H1 (cell line): Measurements from ENCODE around the gene TMEM147. TPM values are rescaled to one million over a fixed set of nuclear protein-coding genes. Genes with fewer than 3 reads are reported as not detected.

Experiments used
- ASH2L ChIP-seq: fragments of 200-600, 300-600 bp; sonication (generic); IDR thresholded peaks from one replicate; pipeline ENCODE4 v1.7.1; 2017; ENCODE audit warnings: low read length
- GTF2F1 ChIP-seq: IDR thresholded peaks from 2 replicates; pipeline ENCODE4 v1.6.1; 2012; ENCODE audit warnings: low read depth, low read length, improper control_type of control experiment, borderline replicate concordance
- HDAC2 ChIP-seq, 2 experiments: fragments of 300-600 bp in 1 of 2; sonication (generic) in 1 of 2; IDR thresholded peaks; 2 replicates each; pipeline ENCODE4 v1.6.1; 2011 to 2012; ENCODE audit warnings: low read depth in 2 of 2, low read length in 2 of 2, mild to moderate bottlenecking in 2 of 2, moderate library complexity in 2 of 2, borderline replicate concordance in 1 of 2, inconsistent platforms in 1 of 2
- RNF2 ChIP-seq: fragments of 200-900, 300-1000 bp; sonication (generic); IDR thresholded peaks from 2 replicates; pipeline ENCODE4 v1.7.1; 2016; ENCODE audit warnings: borderline replicate concordance, low read depth, mild to moderate bottlenecking, antibody characterized with exemption, low read length; ENCODE audit not compliant: poor library complexity, severe bottlenecking; ENCODE audit errors: missing control alignments
- SIRT6 ChIP-seq: IDR thresholded peaks from one replicate; pipeline ENCODE4 v1.7.1; 2012; ENCODE audit warnings: low read length, inconsistent platforms
- SP4 ChIP-seq: IDR thresholded peaks from 2 replicates; pipeline ENCODE4 v1.6.1; 2012; ENCODE audit warnings: low read length, inconsistent platforms
- SUZ12 ChIP-seq: fragments of 200-600 bp; sonication (generic); IDR thresholded peaks from 2 replicates; pipeline ENCODE4 v1.6.1; 2012; ENCODE audit warnings: mild to moderate bottlenecking, inconsistent platforms, low read length, moderate library complexity, mixed read lengths
- polyA plus RNA-seq, 7 experiments: library from polyadenylated mRNA; depleted of rRNA in 3 of 7; stranded (reverse) in 5 of 7; unstranded in 2 of 7; fragments of >200 nt in 5 of 7; fragments of 200-250 nt in 2 of 7; gene quantifications; 1 replicate in 5 of 7; 2 replicates in 1 of 7; 4 replicates in 1 of 7; pipeline versions ENCODE4 v1.2.1 to v1.2.3, GENCODE V29; 2011 to 2013; ENCODE audit warnings: missing spikeins in 2 of 7, mixed read lengths in 2 of 7
- total RNA-seq: library from RNA; stranded (reverse); fragmentation: NEBNext Ultra II Directional; extraction: Animal tissue kit (Norgen Biotek cat#: 25700); gene quantifications from 2 replicates; pipeline ENCODE4 v1.2.1, GENCODE V29; 2021

TMEM147 gene
- total and polyA plus RNA-seq, 2 of the 8 experiments (the other 6 are each of a cell fraction or from before 2014, with no cell fraction given): 159 to 418 TPM

DNA sequence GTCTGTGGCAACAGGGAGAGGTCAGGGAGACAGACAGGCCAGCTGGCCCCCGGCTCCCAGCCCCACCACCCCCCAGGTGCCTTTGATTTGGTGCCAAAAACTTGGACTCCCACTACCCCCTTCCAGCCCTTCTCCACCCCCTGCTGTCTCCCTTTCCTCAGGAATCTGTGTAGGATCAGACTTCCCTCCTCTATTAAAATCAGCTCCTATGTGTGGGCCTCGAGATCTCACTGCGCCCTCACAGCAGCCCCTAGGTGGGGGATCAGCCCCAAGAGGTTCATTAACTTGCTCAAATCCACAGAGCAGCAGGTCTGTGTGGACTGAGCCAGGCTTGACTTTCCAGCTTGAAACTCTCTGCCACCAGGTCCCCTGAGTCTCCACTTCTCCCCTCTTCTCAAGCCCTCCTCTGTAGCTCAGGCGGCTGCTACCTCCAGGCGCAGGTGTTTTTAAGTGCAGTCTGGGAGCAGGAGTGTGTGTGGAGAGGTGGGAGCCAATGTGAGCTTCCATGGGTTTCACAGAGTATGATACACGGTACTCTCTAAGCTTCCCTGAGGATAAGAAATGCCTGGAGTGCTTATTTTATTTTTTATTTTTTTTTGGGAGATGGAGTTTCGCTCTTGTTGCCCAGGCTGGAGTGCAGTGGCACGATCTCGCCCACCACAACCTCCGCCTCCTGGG, 10.5 kb upstream of the TMEM147 start (continued):
- TF ChIP-seq SUZ12 (no peak), SP4 (no peak), GTF2F1 (no peak), HDAC2 (IDR thresholded peaks at IDR 0.05; ENCODE audit: borderline replicate concordance in 1 of 2, low read depth in 2 of 2, low read length in 2 of 2) (no peak), ASH2L (no peak), RNF2 (no peak), SIRT6 (no peak)
